ENCODE data around the gene DLD.

The DLD gene

GRCh38 chr7:107874605-107875446 lies 16.2 kb upstream of the DLD start:
- no peak overlapping the region for H3K4me3 ChIP-seq (ENCODE audit: low read depth, low read length)
- peak; percentile 59 for DNase-seq (ENCODE audit: low read depth)
- TF ChIP-seq, protein P1, sequence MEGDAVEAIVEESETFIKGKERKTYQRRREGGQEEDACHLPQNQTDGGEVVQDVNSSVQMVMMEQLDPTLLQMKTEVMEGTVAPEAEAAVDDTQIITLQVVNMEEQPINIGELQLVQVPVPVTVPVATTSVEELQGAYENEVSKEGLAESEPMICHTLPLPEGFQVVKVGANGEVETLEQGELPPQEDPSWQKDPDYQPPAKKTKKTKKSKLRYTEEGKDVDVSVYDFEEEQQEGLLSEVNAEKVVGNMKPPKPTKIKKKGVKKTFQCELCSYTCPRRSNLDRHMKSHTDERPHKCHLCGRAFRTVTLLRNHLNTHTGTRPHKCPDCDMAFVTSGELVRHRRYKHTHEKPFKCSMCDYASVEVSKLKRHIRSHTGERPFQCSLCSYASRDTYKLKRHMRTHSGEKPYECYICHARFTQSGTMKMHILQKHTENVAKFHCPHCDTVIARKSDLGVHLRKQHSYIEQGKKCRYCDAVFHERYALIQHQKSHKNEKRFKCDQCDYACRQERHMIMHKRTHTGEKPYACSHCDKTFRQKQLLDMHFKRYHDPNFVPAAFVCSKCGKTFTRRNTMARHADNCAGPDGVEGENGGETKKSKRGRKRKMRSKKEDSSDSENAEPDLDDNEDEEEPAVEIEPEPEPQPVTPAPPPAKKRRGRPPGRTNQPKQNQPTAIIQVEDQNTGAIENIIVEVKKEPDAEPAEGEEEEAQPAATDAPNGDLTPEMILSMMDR (IDR thresholded peaks at IDR 0.05; ENCODE audit: insufficient read depth, low read depth, low read length, missing control alignments): peak; percentile 64

DNA sequence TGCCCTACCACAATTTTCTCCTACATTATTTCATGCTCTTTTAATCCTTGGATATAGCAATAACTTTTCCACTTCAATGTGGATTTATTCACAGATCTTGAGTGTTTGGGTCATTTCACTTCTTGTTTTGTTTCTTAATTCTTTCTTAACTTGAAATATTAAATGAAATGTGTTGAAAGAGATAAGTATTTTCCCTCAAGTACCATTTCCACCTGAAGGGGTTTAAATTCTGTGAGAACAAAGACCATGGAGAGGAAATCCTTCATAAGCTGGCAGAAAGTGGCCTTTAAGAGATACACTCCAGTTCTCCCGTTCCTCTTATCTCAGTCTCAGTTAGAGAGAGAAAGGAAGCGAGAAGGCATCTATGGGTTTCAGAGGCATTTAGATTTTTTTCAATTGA lies 14.1 kb upstream of the DLD start:
- TF ChIP-seq, protein P1 (IDR thresholded peaks at IDR 0.05; ENCODE audit: insufficient read depth, low read depth, low read length, missing control alignments): no peak
- DNase-seq (ENCODE audit: low read depth): no peak
- no peak overlapping the region for H3K4me3 ChIP-seq (ENCODE audit: low read depth, low read length)

- H3K4me3 ChIP-seq (ENCODE audit: low read depth, low read length): no peak overlapping the region
- DNase-seq (ENCODE audit: low read depth): no peak
- TF ChIP-seq, protein P1 (IDR thresholded peaks at IDR 0.05; ENCODE audit: insufficient read depth, low read depth, low read length, missing control alignments): no peak
These were observed 13.1 kb upstream of the DLD start for GRCh38 chr7:107877731-107878382.

- no peak overlapping the region for H3K4me3 ChIP-seq (ENCODE audit: low read depth, low read length)
- TF ChIP-seq, protein P1 (IDR thresholded peaks at IDR 0.05; ENCODE audit: insufficient read depth, low read depth, low read length, missing control alignments): no peak
- DNase-seq (ENCODE audit: low read depth): no peak
These were observed 12.3 kb upstream of the DLD start for GRCh38 chr7:107878636-107879035.

DNA sequence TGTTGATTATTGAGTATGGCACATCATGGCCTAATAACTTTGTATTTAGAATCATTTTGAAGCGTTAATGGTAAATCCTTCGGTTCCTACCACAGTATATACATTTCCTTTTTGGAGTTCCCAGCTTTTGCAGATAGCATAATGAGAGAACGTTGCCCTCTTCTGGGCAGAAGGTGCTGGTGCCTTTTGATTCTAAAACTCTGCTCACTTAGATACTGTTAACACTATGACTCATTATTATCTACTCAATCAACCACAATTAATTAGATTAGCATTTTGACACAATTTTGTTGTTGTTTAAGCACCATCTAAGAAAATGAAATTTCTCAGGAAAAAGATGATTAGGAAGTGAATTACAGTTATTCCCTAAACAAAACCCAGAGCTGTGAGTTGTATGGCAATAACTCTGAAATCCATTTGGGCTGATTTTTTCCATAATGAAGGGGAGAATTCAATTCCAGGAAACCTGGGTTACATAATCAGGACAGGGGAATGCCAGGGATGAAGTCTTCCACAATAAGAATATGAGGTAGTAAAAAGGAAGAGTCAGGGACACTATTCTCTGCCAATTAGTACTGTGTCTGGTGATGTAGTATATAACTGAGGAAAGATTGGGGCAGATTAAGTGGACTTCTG lies 11.5 kb upstream of the DLD start:
- DNase-seq (ENCODE audit: low read depth): peak; percentile 46
- H3K4me3 ChIP-seq (ENCODE audit: low read depth, low read length): no peak overlapping the region

GRCh38 chr7:107882766-107883165 lies 8.2 kb upstream of the DLD start:
- TF ChIP-seq, protein P1 (IDR thresholded peaks at IDR 0.05; ENCODE audit: insufficient read depth, low read depth, low read length, missing control alignments): no peak
- DNase-seq (ENCODE audit: low read depth): no peak
- no peak overlapping the region for H3K4me3 ChIP-seq (ENCODE audit: low read depth, low read length)

More for the DNA sequence above, 11.5 kb upstream of the DLD start:
- TF ChIP-seq, protein P1 (IDR thresholded peaks at IDR 0.05; ENCODE audit: insufficient read depth, low read depth, low read length, missing control alignments): peak; percentile 68

All from GM12865 (cell line).